HG03064 (cell line): ENCODE measurements around the gene ARHGAP40.
"Not testable (repeated sequence)": the region's sequence is repeated elsewhere in the genome, so short reads cannot be mapped to it uniquely, and the experiment has no call there.

Source experiments
- ATAC-seq: cut with Tn5 transposase; IDR thresholded peaks from one replicate; pipeline ENCODE4 v1.9.1; 2021; ENCODE audit warnings: low read depth; ENCODE audit not compliant: unreplicated experiment

Gene ARHGAP40

DNA sequence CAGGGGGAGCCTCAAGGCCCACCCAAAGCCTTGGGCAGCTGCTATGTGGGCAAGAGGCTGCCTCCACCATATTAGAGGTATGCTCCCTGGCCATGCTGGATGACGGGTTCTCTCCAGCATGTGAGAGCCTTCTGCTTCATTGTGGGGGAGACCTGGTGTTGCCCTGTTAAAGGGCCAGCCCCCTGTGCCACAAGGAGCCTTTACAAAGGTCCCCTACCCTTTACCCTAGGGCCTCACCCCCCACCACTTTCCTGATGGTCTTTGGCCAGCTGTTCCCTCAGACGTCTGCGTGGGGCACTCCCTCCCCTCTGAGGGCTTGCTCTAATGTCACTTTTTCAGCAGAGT lies 15.5 kb upstream of the ARHGAP40 start:
- ATAC-seq = no peak

GRCh38 chr20:38588303-38588702 lies 13.3 kb upstream of the ARHGAP40 start:
- ATAC-seq = no peak

DNA sequence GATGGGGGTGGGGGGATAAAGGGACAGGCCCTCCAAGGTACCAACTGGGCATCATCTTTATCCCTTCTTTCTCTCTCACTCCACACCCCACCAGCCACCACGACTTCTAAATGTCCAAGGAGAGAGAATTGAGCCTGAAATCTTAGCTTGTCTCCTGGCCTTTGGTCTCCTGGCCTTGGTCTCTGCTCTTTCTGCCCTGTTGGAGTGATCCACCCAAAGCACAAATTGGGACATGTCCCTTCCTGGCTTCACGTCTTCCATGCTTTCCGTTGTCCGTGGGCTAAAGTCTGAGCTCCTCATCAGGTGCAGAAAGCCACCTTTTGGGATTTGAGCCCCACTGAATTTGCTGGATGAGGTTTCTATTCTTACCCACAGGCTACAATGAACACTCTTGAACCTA lies 12.3 kb upstream of the ARHGAP40 start:
- ATAC-seq = no peak

DNA sequence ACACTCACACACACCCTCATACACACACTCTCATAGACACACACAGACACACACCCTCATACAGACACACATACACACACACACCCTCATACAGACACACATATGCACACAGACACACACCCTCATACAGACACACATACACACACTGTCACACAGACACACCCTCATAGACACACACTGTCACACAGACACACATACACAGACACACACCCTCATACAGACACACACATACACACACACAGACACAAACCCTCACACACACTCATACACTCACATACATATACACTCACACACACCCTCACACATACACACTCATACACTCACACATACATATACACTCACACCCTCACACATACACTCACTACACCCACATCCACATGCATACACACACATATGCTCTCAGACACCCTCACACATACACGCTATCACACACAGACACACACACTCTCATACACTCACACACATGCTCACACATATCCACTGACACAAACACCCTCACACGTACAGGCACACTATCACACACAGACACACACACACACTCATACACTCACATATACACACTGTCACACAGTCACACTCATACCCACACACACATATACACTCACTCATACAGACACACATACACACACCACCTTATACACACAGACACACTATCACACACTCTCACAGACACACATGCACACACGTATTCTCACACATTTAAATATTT lies 11.5 kb upstream of the ARHGAP40 start:
- ATAC-seq = no peak

GRCh38 chr20:38590676-38591473 lies 10.7 kb upstream of the ARHGAP40 start:
- ATAC-seq = no peak

DNA sequence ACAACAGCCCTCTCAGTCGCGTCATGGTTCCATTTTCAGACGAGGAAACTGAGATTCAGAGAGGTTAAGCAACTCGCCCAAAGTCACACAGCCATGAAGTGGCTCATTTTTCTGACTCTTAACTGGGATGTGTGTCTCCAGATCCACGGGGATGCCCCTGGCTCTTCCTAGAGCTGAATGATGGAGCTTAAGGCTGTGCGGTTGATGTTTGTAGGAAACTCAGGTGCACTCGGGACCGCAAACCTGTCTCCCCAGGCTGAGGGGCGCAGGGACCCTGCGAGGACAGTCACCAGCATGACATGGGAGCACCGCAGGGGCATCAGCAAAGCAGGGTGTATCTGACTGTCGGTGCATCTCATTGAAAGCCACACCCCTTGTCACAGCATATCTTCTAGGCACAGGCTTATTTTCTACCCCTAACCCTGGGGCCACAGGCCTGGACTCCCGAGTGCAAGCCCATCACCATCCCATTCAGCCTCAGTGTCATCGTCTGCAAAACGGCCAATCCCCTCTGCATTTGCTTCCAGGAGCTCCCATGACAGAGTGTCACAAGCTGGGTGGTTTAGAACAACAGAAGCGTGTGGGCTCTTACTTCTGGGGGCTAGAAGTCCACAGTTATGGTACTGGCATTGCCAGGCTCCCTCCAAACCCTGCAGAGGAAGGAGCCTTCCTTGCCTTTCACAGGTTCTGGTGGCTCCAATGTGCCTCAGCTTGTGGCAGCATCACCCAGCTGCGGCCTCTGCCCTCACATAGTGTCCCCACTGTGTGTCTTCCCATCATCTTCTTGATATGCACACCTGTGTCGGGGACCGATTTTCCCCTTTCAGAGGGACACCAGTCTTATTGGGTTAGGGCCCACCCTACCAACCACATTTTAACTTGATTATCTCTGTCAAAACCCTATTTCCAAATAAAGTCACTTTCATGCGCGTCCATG lies 9.9 kb upstream of the ARHGAP40 start:
- ATAC-seq = no peak

DNA sequence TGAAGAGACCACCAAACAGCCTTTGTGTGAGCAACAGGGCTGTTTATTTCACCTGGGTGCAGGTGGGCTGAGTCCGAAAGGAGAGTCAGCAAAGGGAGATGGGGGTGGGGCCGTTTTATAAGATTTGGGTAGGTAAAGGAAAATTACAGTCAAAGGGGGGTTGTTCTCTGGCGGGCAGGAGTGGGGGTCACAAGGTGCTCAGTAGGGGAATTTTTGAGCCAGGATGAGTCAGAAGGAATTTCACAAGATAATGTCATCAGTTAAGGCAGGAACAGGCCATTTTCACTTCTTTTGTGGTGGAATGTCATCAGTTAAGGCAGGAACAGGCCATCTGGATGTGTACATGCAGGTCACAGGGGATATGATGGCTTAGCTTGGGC lies 9.2 kb upstream of the ARHGAP40 start:
- ATAC-seq = not testable (repeated sequence)

GRCh38 chr20:38594281-38594680 lies 7.3 kb upstream of the ARHGAP40 start:
- ATAC-seq = not testable (repeated sequence)

- not testable (repeated sequence) for ATAC-seq
Observed at GRCh38 chr20:38595886-38596285, 5.7 kb upstream of the ARHGAP40 start.

DNA sequence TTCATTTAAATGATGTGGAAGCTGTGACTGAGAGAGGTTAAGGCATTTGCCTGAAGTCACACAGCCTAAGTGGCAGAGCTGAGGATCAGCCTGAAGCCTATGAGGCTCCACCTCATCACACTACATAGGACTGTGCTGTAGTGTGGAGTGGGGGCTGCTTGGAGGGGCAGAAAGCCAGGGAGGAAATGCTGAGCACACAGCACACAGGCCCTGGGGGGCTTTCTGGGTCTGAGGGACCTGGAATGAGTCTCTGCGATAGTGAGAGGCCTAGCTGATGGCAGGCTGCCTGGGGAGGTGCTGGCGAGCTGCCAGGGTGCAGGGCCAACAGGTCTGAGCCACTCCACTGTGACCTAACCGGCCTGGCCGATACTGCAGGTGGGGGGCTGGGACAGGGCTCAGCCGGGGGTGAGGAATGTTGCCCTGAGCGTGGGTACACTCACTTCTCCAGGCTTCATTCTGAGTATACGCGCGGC lies 2.2 kb upstream of the ARHGAP40 start:
- ATAC-seq = no peak

- no peak for ATAC-seq
Observed at GRCh38 chr20:38600057-38600456, 1.6 kb upstream of the ARHGAP40 start.

DNA sequence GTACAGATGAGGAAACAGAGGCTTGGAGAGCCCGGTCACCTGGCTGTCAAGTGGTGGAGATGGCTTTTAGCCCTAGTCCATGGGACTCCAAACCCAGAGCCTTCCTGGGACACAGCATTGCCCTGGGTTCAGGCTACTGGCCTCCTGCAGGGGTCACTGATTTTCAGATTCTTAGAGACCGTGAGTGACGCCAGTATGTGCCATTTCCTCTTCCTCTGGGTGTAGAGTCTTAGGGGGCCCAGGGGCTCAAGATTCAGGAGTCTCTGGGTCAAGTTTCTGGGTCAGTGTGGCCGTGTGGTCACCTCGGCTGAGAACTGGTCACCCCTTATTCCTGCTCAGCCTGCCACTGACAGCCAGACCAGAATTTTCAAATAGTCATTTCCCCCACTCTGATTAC lies 574 bp downstream of the ARHGAP40 start:
- ATAC-seq = no peak

GRCh38 chr20:38603286-38603685 lies 1.7 kb downstream of the ARHGAP40 start:
- ATAC-seq = no peak

- no peak for ATAC-seq
Observed at GRCh38 chr20:38604873-38605303, 3.3 kb downstream of the ARHGAP40 start.

GRCh38 chr20:38607351-38607750 lies 5.7 kb downstream of the ARHGAP40 start:
- ATAC-seq = no peak

GRCh38 chr20:38608188-38608587 lies 6.6 kb downstream of the ARHGAP40 start:
- no peak for ATAC-seq

DNA sequence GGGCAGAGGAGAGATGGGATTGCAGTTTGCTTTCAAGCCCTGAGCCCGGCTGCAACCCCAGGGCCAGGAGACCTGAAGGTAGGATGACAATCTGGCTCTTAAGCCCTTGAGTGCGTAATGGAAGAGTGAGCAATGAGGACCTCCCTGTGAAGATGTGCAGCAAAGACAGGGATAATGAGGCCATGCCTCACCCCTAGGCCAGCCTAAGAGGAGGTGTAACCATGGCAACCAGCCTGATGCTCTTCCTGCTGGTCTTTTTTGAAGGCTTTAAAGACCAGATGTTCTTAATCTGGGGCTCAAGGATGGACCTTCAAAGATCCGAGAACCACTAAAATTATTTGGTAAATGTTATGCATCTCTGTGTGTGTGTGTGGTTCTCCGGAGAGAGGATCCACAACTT lies 8.2 kb downstream of the ARHGAP40 start:
- ATAC-seq = no peak

- no peak for ATAC-seq
Observed at GRCh38 chr20:38610521-38610920, 8.9 kb downstream of the ARHGAP40 start.

DNA sequence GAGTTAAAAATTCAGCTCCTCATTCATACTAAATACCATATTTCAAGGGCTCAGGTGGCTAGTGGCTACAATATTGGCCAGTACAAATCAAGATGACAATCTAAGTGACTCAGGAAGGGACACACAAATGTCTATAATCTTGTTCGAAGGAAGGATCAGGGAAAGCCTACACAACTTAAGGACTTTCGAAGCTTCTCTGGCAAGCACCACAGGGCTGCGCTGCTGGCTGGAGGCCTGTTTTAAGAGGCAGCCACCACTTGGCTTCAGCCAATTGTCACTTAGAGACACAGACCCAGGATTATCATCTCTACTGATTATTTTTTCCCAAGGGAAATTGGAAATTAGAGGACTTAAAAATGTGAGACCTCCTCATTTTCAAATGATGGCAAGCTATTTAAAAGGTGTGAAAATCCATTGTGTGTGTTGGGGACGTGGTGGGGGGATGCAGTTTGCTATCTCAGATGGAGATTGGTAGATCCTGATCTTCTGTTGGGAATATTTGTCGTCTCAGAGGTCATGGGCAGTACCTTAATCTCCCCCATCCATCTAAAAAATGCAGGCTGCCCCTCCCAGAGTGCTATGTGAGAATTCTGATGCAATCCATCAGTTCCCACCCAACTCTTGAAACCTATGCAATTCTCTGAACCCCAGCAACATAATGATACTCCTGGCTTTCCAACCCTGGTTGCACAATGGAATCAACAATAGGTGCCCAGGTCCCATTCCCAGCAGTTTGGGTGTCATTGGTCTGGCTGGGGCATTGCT lies 11.3 kb downstream of the ARHGAP40 start:
- no peak for ATAC-seq

- ATAC-seq = no peak
Observed at GRCh38 chr20:38615283-38615682, 13.7 kb downstream of the ARHGAP40 start.
